ENCODE results near the gene SORCS2. TPM values are rescaled to one million over a fixed set of nuclear protein-coding genes. Genes with fewer than 3 reads are reported as not detected.

The SORCS2 gene
- total RNA-seq, 2 donors from 2014 or later, result not detected

- Mint-ChIP-seq H3K27me3 (peaks cover 38% of the 10 kb centered on the region), H3K4me3 (no peak overlapping the region), H3K27ac (no peak overlapping the region), H3K36me3 (ENCODE audit: low read depth) (peaks cover 2% of the 10 kb centered on the region), H3K4me1 (no peaks in the 10 kb centered on the region)
- DNase-seq (no peak), ATAC-seq (no peak)
- no peaks in the 10 kb centered on the region for H3K9me3 ChIP-seq (ENCODE audit: control insufficient read depth, low read length, poor library complexity, severe bottlenecking)
Measured at GRCh38 chr4:7474320-7474719, 282.0 kb downstream of the SORCS2 start.

DNA sequence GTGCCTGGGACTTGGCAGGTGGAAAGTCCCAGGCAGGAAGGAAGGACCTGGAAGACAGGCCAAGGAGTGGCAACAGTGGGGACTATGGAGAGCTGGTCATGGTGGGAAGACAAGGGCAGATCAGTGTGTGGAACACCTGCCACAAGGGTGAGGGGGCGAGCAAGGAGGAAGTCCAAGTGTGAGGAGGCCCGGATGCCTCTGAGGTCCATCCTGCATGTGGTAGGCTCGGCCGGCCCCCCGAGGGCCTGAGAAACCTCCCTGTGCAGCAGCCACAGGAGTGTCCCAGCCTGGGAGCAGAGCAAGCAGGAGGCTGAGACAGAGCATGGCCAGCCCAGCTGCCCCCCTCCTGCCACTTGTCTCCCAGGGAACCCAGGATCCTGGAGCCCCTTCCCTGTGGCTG lies 282.9 kb downstream of the SORCS2 start:
- ATAC-seq, result no peak
- H3K4me3 Mint-ChIP-seq, result no peak overlapping the region
- H3K36me3 Mint-ChIP-seq (ENCODE audit: low read depth), result peaks cover 2% of the 10 kb centered on the region
- H3K27me3 Mint-ChIP-seq, result peaks cover 45% of the 10 kb centered on the region
- no peak for DNase-seq
- H3K9me3 ChIP-seq (ENCODE audit: control insufficient read depth, low read length, poor library complexity, severe bottlenecking), result no peaks in the 10 kb centered on the region
- no peaks in the 10 kb centered on the region for H3K4me1 Mint-ChIP-seq
- no peak overlapping the region for H3K27ac Mint-ChIP-seq

GRCh38 chr4:7476820-7477219 lies 284.5 kb downstream of the SORCS2 start:
- no peaks in the 10 kb centered on the region for H3K9me3 ChIP-seq (ENCODE audit: control insufficient read depth, low read length, poor library complexity, severe bottlenecking)
- Mint-ChIP-seq H3K4me1 (no peaks in the 10 kb centered on the region), H3K27ac (no peak overlapping the region), H3K36me3 (ENCODE audit: low read depth) (peaks cover 2% of the 10 kb centered on the region), H3K27me3 (peaks cover 48% of the 10 kb centered on the region), H3K4me3 (no peak overlapping the region)
- DNase-seq, result no peak
- no peak for ATAC-seq

- H3K27ac Mint-ChIP-seq, result no peak overlapping the region
Measured at GRCh38 chr4:7477695-7478094, 285.4 kb downstream of the SORCS2 start.

GRCh38 chr4:7478665-7479064 lies 286.3 kb downstream of the SORCS2 start:
- ATAC-seq, result no peak
- no peaks in the 10 kb centered on the region for H3K36me3 Mint-ChIP-seq (ENCODE audit: low read depth)
- no peak overlapping the region for H3K27ac Mint-ChIP-seq
- no peak for DNase-seq
- H3K9me3 ChIP-seq (ENCODE audit: control insufficient read depth, low read length, poor library complexity, severe bottlenecking), result no peaks in the 10 kb centered on the region
- H3K27me3 Mint-ChIP-seq, result peaks cover 33% of the 10 kb centered on the region
- H3K4me1 Mint-ChIP-seq, result no peaks in the 10 kb centered on the region
- no peak overlapping the region for H3K4me3 Mint-ChIP-seq

More at GRCh38 chr4:7477695-7478094, 285.4 kb downstream of the SORCS2 start:
- DNase-seq (no peak), ATAC-seq (no peak)
- Mint-ChIP-seq H3K4me1 (no peaks in the 10 kb centered on the region), H3K4me3 (no peak overlapping the region), H3K36me3 (ENCODE audit: low read depth) (peaks cover 2% of the 10 kb centered on the region), H3K27me3 (peaks cover 39% of the 10 kb centered on the region)
- no peaks in the 10 kb centered on the region for H3K9me3 ChIP-seq (ENCODE audit: control insufficient read depth, low read length, poor library complexity, severe bottlenecking)

GRCh38 chr4:7480423-7480822 lies 288.1 kb downstream of the SORCS2 start:
- H3K4me3 Mint-ChIP-seq, result no peak overlapping the region
- H3K36me3 Mint-ChIP-seq (ENCODE audit: low read depth), result no peaks in the 10 kb centered on the region
- no peaks in the 10 kb centered on the region for H3K9me3 ChIP-seq (ENCODE audit: control insufficient read depth, low read length, poor library complexity, severe bottlenecking)
- H3K4me1 Mint-ChIP-seq, result no peaks in the 10 kb centered on the region
- H3K27me3 Mint-ChIP-seq, result peaks cover 34% of the 10 kb centered on the region
- H3K27ac Mint-ChIP-seq, result no peak overlapping the region
- ATAC-seq (no peak), DNase-seq (no peak)

- Mint-ChIP-seq H3K27me3 (peaks cover 30% of the 10 kb centered on the region), H3K4me3 (no peak overlapping the region), H3K36me3 (ENCODE audit: low read depth) (no peaks in the 10 kb centered on the region), H3K4me1 (no peaks in the 10 kb centered on the region), H3K27ac (no peak overlapping the region)
- DNase-seq (no peak), ATAC-seq (no peak)
- H3K9me3 ChIP-seq (ENCODE audit: control insufficient read depth, low read length, poor library complexity, severe bottlenecking), result no peaks in the 10 kb centered on the region
Measured at GRCh38 chr4:7481227-7481626, 288.9 kb downstream of the SORCS2 start.

GRCh38 chr4:7485096-7485495 lies 292.8 kb downstream of the SORCS2 start:
- Mint-ChIP-seq H3K27ac (no peak overlapping the region), H3K36me3 (ENCODE audit: low read depth) (no peaks in the 10 kb centered on the region), H3K4me1 (no peaks in the 10 kb centered on the region), H3K4me3 (no peak overlapping the region), H3K27me3 (peaks cover 51% of the 10 kb centered on the region)
- H3K9me3 ChIP-seq (ENCODE audit: control insufficient read depth, low read length, poor library complexity, severe bottlenecking), result no peaks in the 10 kb centered on the region
- DNase-seq, result no peak
- no peak for ATAC-seq

GRCh38 chr4:7486101-7486500 lies 293.8 kb downstream of the SORCS2 start:
- peaks cover 54% of the 10 kb centered on the region for H3K27me3 Mint-ChIP-seq
- H3K36me3 Mint-ChIP-seq (ENCODE audit: low read depth), result no peaks in the 10 kb centered on the region
- no peaks in the 10 kb centered on the region for H3K4me1 Mint-ChIP-seq

GRCh38 chr4:7487502-7487901 lies 295.2 kb downstream of the SORCS2 start:
- Mint-ChIP-seq H3K27me3 (peaks cover 58% of the 10 kb centered on the region), H3K27ac (no peak overlapping the region)
- ATAC-seq, result no peak

More at GRCh38 chr4:7486101-7486500, 293.8 kb downstream of the SORCS2 start:
- Mint-ChIP-seq H3K27ac (no peak overlapping the region), H3K4me3 (no peak overlapping the region)
- ATAC-seq (no peak), DNase-seq (no peak)
- no peaks in the 10 kb centered on the region for H3K9me3 ChIP-seq (ENCODE audit: control insufficient read depth, low read length, poor library complexity, severe bottlenecking)

GRCh38 chr4:7487998-7488671 lies 295.8 kb downstream of the SORCS2 start:
- H3K4me3 Mint-ChIP-seq, result no peak overlapping the region
- H3K27me3 Mint-ChIP-seq, result peaks cover 58% of the 10 kb centered on the region
- H3K27ac Mint-ChIP-seq, result no peak overlapping the region
- DNase-seq, result no peak
- no peaks in the 10 kb centered on the region for H3K9me3 ChIP-seq (ENCODE audit: control insufficient read depth, low read length, poor library complexity, severe bottlenecking)
- H3K4me1 Mint-ChIP-seq, result no peaks in the 10 kb centered on the region
- no peaks in the 10 kb centered on the region for H3K36me3 Mint-ChIP-seq (ENCODE audit: low read depth)
- no peak for ATAC-seq

More at GRCh38 chr4:7487502-7487901, 295.2 kb downstream of the SORCS2 start:
- no peaks in the 10 kb centered on the region for H3K36me3 Mint-ChIP-seq (ENCODE audit: low read depth)
- no peak for DNase-seq
- no peaks in the 10 kb centered on the region for H3K9me3 ChIP-seq (ENCODE audit: control insufficient read depth, low read length, poor library complexity, severe bottlenecking)
- no peak overlapping the region for H3K4me3 Mint-ChIP-seq
- no peaks in the 10 kb centered on the region for H3K4me1 Mint-ChIP-seq

- Mint-ChIP-seq H3K36me3 (ENCODE audit: low read depth) (no peaks in the 10 kb centered on the region), H3K4me1 (no peaks in the 10 kb centered on the region)
- ATAC-seq, result no peak
Measured at GRCh38 chr4:7491915-7492314, 299.6 kb downstream of the SORCS2 start.

GRCh38 chr4:7498446-7499200 lies 306.3 kb downstream of the SORCS2 start:
- ATAC-seq (no peak), DNase-seq (no peak)
- H3K36me3 Mint-ChIP-seq (ENCODE audit: low read depth), result no peaks in the 10 kb centered on the region
- peaks cover 34% of the 10 kb centered on the region for H3K27me3 Mint-ChIP-seq
- no peak overlapping the region for H3K27ac Mint-ChIP-seq
- H3K4me1 Mint-ChIP-seq, result peaks cover 8% of the 10 kb centered on the region
- no peaks in the 10 kb centered on the region for H3K9me3 ChIP-seq (ENCODE audit: control insufficient read depth, low read length, poor library complexity, severe bottlenecking)
- H3K4me3 Mint-ChIP-seq, result no peak overlapping the region

More at GRCh38 chr4:7491915-7492314, 299.6 kb downstream of the SORCS2 start:
- Mint-ChIP-seq H3K4me3 (no peak overlapping the region), H3K27me3 (peaks cover 41% of the 10 kb centered on the region), H3K27ac (no peak overlapping the region)
- H3K9me3 ChIP-seq (ENCODE audit: control insufficient read depth, low read length, poor library complexity, severe bottlenecking), result no peaks in the 10 kb centered on the region
- DNase-seq, result no peak

- Mint-ChIP-seq H3K4me3 (no peak overlapping the region), H3K36me3 (ENCODE audit: low read depth) (no peaks in the 10 kb centered on the region), H3K27ac (no peak overlapping the region), H3K27me3 (peaks cover 40% of the 10 kb centered on the region), H3K4me1 (peaks cover 8% of the 10 kb centered on the region)
- no peaks in the 10 kb centered on the region for H3K9me3 ChIP-seq (ENCODE audit: control insufficient read depth, low read length, poor library complexity, severe bottlenecking)
- no peak for ATAC-seq
- DNase-seq, result no peak
Measured at GRCh38 chr4:7499661-7500060, 307.3 kb downstream of the SORCS2 start.

All from T-helper 17 cell (primary cell).